ENCODE results near the gene ADK. TPM values are rescaled to one million over a fixed set of nuclear protein-coding genes. Genes with fewer than 3 reads are reported as not detected.

Gene ADK
- total and polyA plus RNA-seq, 2 donors (not counting 3 experiments of a cell fraction or from before 2014, with no cell fraction given): 11.7 to 46.5 TPM

DNA sequence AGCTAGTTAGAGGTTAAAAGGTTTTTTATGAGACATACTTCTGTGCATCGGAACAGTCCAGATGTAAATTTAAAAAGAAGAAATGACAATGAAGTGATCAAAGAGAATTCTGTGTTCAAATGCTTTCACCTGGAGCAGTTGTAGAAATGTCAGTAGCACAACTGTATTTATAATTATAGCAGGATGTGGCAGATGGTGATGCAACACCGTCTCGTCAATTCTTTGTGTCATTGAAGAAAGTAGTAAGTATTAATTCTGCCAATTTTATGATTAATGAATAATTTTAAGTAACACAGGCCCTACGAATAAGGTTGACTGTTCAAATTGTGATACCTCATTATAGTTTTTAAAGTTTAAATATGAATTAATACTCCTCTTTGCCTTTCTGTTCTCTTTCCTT lies 171.1 kb downstream of the ADK start:
- no peak overlapping the region for H3K27ac ChIP-seq (ENCODE audit: insufficient read depth, low read depth, low read length)
- no peaks in the 10 kb centered on the region for H3K9me3 ChIP-seq (replicated peaks; ENCODE audit: control insufficient read depth, insufficient read depth, low read length)
- intact Hi-C loops (cut with micrococcal nuclease) (no loop called here), dilution Hi-C loops (cut with MboI; ENCODE audit: extremely low pct_ligation_motif_present, low sequenced_read_pairs) (no loop called here)
- ChIA-PET CTCF (interaction anchor here (0.6 to 1.8 kb wide), 3 partner anchors 15 to 504 kb away, joined by 3 to 5 read pairs (median 3); partner anchors contain the start of gene KAT6B), POLR2A (no interaction called here)
- H4K20me1 ChIP-seq (replicated peaks; ENCODE audit: control insufficient read depth, extremely low read depth, insufficient read depth, low read length): no peaks in the 10 kb centered on the region
- H3K4me2 ChIP-seq (ENCODE audit: insufficient read depth, low read length): no peak overlapping the region
- H3K4me3 ChIP-seq (replicated peaks in 1 of 3; ENCODE audit: insufficient read depth in 1 of 3, low read depth in 1 of 3, low read length in 3 of 3): no peak overlapping the region
- H3K79me2 ChIP-seq (ENCODE audit: control insufficient read depth, insufficient read depth, low read length): peaks cover 37% of the 10 kb centered on the region
- H3K9me1 ChIP-seq (replicated peaks; ENCODE audit: control insufficient read depth, extremely low read depth, insufficient read depth, low read length): no peaks in the 10 kb centered on the region
- no TSS peak for BruUV-seq (replicated peaks)
- H2AFZ ChIP-seq (ENCODE audit: low read depth, low read length): no peak overlapping the region
- H3K4me1 ChIP-seq (ENCODE audit: control insufficient read depth, extremely low read depth, insufficient read depth, low read length): no peaks in the 10 kb centered on the region
- TF ChIP-seq MYC (IDR thresholded peaks at IDR 0.05; ENCODE audit: low read depth, low read length): no peak
- no peak for TF ChIP-seq JUN (IDR thresholded peaks at IDR 0.05; ENCODE audit: borderline replicate concordance, insufficient read depth, insufficient read length, low read depth)
- TF ChIP-seq FOS (IDR thresholded peaks at IDR 0.05; ENCODE audit: borderline replicate concordance, insufficient read depth, low read length): no peak
- TF ChIP-seq, protein P1, sequence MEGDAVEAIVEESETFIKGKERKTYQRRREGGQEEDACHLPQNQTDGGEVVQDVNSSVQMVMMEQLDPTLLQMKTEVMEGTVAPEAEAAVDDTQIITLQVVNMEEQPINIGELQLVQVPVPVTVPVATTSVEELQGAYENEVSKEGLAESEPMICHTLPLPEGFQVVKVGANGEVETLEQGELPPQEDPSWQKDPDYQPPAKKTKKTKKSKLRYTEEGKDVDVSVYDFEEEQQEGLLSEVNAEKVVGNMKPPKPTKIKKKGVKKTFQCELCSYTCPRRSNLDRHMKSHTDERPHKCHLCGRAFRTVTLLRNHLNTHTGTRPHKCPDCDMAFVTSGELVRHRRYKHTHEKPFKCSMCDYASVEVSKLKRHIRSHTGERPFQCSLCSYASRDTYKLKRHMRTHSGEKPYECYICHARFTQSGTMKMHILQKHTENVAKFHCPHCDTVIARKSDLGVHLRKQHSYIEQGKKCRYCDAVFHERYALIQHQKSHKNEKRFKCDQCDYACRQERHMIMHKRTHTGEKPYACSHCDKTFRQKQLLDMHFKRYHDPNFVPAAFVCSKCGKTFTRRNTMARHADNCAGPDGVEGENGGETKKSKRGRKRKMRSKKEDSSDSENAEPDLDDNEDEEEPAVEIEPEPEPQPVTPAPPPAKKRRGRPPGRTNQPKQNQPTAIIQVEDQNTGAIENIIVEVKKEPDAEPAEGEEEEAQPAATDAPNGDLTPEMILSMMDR (IDR thresholded peaks at IDR 0.05; ENCODE audit: extremely low read depth in 1 of 2, insufficient read depth in 1 of 2, low read depth in 1 of 2, low read length in 2 of 2): no peak
- no peak for TF ChIP-seq POLR2AphosphoS5 (IDR thresholded peaks at IDR 0.05; ENCODE audit: insufficient read depth, low read depth, low read length)
- no peak for TF ChIP-seq EZH2 (IDR thresholded peaks at IDR 0.05; ENCODE audit: borderline replicate concordance, low read depth, low read length, severe bottlenecking)
- TF ChIP-seq GATA2 (IDR thresholded peaks at IDR 0.05; ENCODE audit: insufficient read depth, insufficient read length, low read depth, low read length): no peak
- TF ChIP-seq POLR2A (IDR thresholded peaks at IDR 0.05; ENCODE audit: low read depth, low read length): no peak
- TF ChIP-seq, protein P2, sequence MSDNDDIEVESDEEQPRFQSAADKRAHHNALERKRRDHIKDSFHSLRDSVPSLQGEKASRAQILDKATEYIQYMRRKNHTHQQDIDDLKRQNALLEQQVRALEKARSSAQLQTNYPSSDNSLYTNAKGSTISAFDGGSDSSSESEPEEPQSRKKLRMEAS (IDR thresholded peaks at IDR 0.05; ENCODE audit: insufficient read depth, insufficient read length): no peak
- no peaks in the 10 kb centered on the region for H3K36me3 ChIP-seq (ENCODE audit: control insufficient read depth in 2 of 2, extremely low read depth in 1 of 2, insufficient read depth in 2 of 2, low read length in 2 of 2)
- DNase-seq (ENCODE audit: low read depth, low spot score): no peak
- FAIRE-seq: no peak
- no peak overlapping the region for H3K9ac ChIP-seq (replicated peaks; ENCODE audit: extremely low read depth, insufficient read depth, low read length)
- H3K27me3 ChIP-seq (ENCODE audit: control insufficient read depth in 2 of 2, insufficient read depth in 2 of 2, low read length in 2 of 2): no peaks in the 10 kb centered on the region

Data from endothelial cell of umbilical vein (primary cell).